Measurements from ENCODE around the gene CRYGS.

GRCh38 chr3:186544281-186544680 lies at the start of gene CRYGS:
- TF ChIP-seq CTCF (IDR thresholded peaks at IDR 0.05) (no peak), EZH2 (IDR thresholded peaks at IDR 0.05; ENCODE audit: borderline replicate concordance, insufficient read depth, low read depth, low read length, poor library complexity, severe bottlenecking) (no peak)
